HL-60/S4 treated with retinoic acid at 250 ng/mL for 4 days and 3 days (cell line): ENCODE data around the gene RERE.

Experiments used
- in situ Hi-C: fragments of 300-500 bp; cut with MboI; formaldehyde crosslinking; loops from 2 replicates; pipeline ENCODE4 v1.7.0; 2022; ENCODE audit warnings: low sequenced_read_pairs

The RERE gene

GRCh38 chr1:8817412-8818324, at the start of gene RERE:
Gene RERE, minus strand, starts transcription at chr1:8817640.
- in situ Hi-C loops: no loop called here

- in situ Hi-C loops: no loop called here
Observed at GRCh38 chr1:8866792-8867415, 49.5 kb upstream of the RERE start.

- in situ Hi-C loops: no loop called here
Observed at GRCh38 chr1:8866173-8866791, 48.8 kb upstream of the RERE start.

GRCh38 chr1:8864713-8865344, 47.4 kb upstream of the RERE start:
- in situ Hi-C loops: no loop called here

- in situ Hi-C loops: no loop called here
Observed at GRCh38 chr1:8863794-8864233, 46.4 kb upstream of the RERE start.

GRCh38 chr1:8863138-8863537, 45.7 kb upstream of the RERE start:
- in situ Hi-C loops: no loop called here

- in situ Hi-C loops: no loop called here
Observed at GRCh38 chr1:8862528-8862927, 45.1 kb upstream of the RERE start.

- in situ Hi-C loops: no loop called here
Observed at GRCh38 chr1:8860738-8861516, 43.5 kb upstream of the RERE start.

GRCh38 chr1:8858888-8859706, 41.7 kb upstream of the RERE start:
- in situ Hi-C loops: loop anchor here (10.0 kb wide), 1 partner anchor 294 kb away; no protein-coding TSS in a partner anchor

GRCh38 chr1:8858112-8858668, 40.8 kb upstream of the RERE start:
- in situ Hi-C loops: loop anchor here (10.0 kb wide), 1 partner anchor 293 kb away; no protein-coding TSS in a partner anchor

- in situ Hi-C loops: loop anchor here (10.0 kb wide), 1 partner anchor 292 kb away; no protein-coding TSS in a partner anchor
Observed at GRCh38 chr1:8856689-8857412, 39.4 kb upstream of the RERE start.

- in situ Hi-C loops: loop anchor here (10.0 kb wide), 1 partner anchor 289 kb away; no protein-coding TSS in a partner anchor
Observed at GRCh38 chr1:8854240-8854639, 36.8 kb upstream of the RERE start.

- in situ Hi-C loops: loop anchor here (10.0 kb wide), 1 partner anchor 286 kb away; no protein-coding TSS in a partner anchor
Observed at GRCh38 chr1:8851060-8851459, 33.6 kb upstream of the RERE start.

- in situ Hi-C loops: no loop called here
Observed at GRCh38 chr1:8848663-8849386, 31.4 kb upstream of the RERE start.

- in situ Hi-C loops: no loop called here
Observed at GRCh38 chr1:8847990-8848389, 30.6 kb upstream of the RERE start.

- in situ Hi-C loops: no loop called here
Observed at GRCh38 chr1:8846263-8846662, 28.8 kb upstream of the RERE start.
